Neural cell (in vitro differentiated cells): ENCODE results near the gene TTK. TPM values are rescaled to one million over a fixed set of nuclear protein-coding genes. Genes with fewer than 3 reads are reported as not detected.

Source experiments
- H2AFZ ChIP-seq: fragments of 200-600, 300-800 bp; sonication (generic), shearing (Covaris generic); 2 replicates; pipeline ENCODE4 v1.6.0; 2014; ENCODE audit warnings: low read depth, mild to moderate bottlenecking, antibody characterized with exemption, low read length, moderate library complexity
- H3F3A ChIP-seq: fragments of 200-600 bp; shearing (Covaris generic); 2 replicates; pipeline ENCODE4 v1.6.1; 2016; ENCODE audit warnings: mild to moderate bottlenecking, moderate library complexity, mixed read lengths, antibody characterized with exemption, low read length; ENCODE audit not compliant: insufficient read depth, poor library complexity, severe bottlenecking
- H3K27ac ChIP-seq: fragments of 200-600, 300-800 bp; sonication (generic), shearing (Covaris generic); 2 replicates; pipeline ENCODE4 v1.5.1; 2014; ENCODE audit warnings: mild to moderate bottlenecking, low read length, moderate library complexity
- H3K27me3 ChIP-seq: fragments of 300-800, 200-600 bp; sonication (generic), shearing (Covaris generic); 2 replicates; pipeline ENCODE4 v1.6.0; 2014; ENCODE audit warnings: mild to moderate bottlenecking, low read depth, low read length, moderate library complexity; ENCODE audit not compliant: insufficient read depth
- H3K36me3 ChIP-seq: fragments of 300-800, 200-600 bp; sonication (generic), shearing (Covaris generic); 2 replicates; pipeline ENCODE4 v1.5.1; 2014; ENCODE audit warnings: mild to moderate bottlenecking, antibody characterized with exemption, low read length, moderate library complexity; ENCODE audit not compliant: insufficient read depth
- H3K4me2 ChIP-seq: fragments of 300-800, 200-600 bp; sonication (generic), shearing (Covaris generic); 2 replicates; pipeline ENCODE4 v1.6.0; 2014; ENCODE audit warnings: mild to moderate bottlenecking, low read length
- H3K4me3 ChIP-seq: fragments of 300-800, 200-600 bp; sonication (generic), shearing (Covaris generic); 2 replicates; pipeline ENCODE4 v1.5.1; 2014; ENCODE audit warnings: mild to moderate bottlenecking, low read length, moderate library complexity
- H3K79me2 ChIP-seq: fragments of 200-600 bp; shearing (Covaris generic); replicated peaks from 2 replicates; pipeline ENCODE4 v1.6.0; 2014; ENCODE audit warnings: mild to moderate bottlenecking, low read length, moderate library complexity; ENCODE audit not compliant: insufficient read depth
- H3K9ac ChIP-seq: fragments of 300-800, 200-600 bp; sonication (generic), shearing (Covaris generic); 2 replicates; pipeline ENCODE4 v1.6.1; 2016; ENCODE audit warnings: mild to moderate bottlenecking, low read length, mixed read lengths
- H3K9me2 ChIP-seq: fragments of 200-600 bp; shearing (Covaris generic); 2 replicates; pipeline ENCODE4 v1.6.1; 2016; ENCODE audit warnings: mild to moderate bottlenecking, low read length, mixed read lengths; ENCODE audit not compliant: insufficient read depth
- H3K9me3 ChIP-seq: fragments of 200-600, 300-800 bp; sonication (generic), shearing (Covaris generic); 2 replicates; pipeline ENCODE4 v1.6.1; 2016; ENCODE audit warnings: mild to moderate bottlenecking, mixed run types, low read length, moderate library complexity, mixed read lengths
- H4K20me1 ChIP-seq: fragments of 200-600 bp; shearing (Covaris generic); 2 replicates; pipeline ENCODE4 v1.6.1; 2016; ENCODE audit warnings: mild to moderate bottlenecking, mixed run types; ENCODE audit not compliant: insufficient read depth
- CTCF ChIP-seq: fragments of 450-650 bp; IDR thresholded peaks from 2 replicates; pipeline ENCODE4 v1.5.1; 2014; ENCODE audit warnings: antibody characterized with exemption, mild to moderate bottlenecking, moderate library complexity; ENCODE audit not compliant: poor library complexity, severe bottlenecking
- EP300 ChIP-seq: fragments of 450-650 bp; conservative IDR thresholded peaks from 2 replicates; pipeline ENCODE4 v1.6.1; 2014; ENCODE audit warnings: antibody characterized with exemption, mild to moderate bottlenecking, moderate library complexity; ENCODE audit not compliant: poor library complexity, severe bottlenecking
- EZH2 ChIP-seq: fragments of 200-600, 300-800 bp; shearing (Covaris generic), sonication (generic); IDR thresholded peaks from 2 replicates; pipeline ENCODE4 v1.6.1; 2014; ENCODE audit warnings: antibody characterized with exemption, low read length, borderline replicate concordance, mild to moderate bottlenecking; ENCODE audit not compliant: insufficient read depth, poor library complexity, severe bottlenecking
- MXI1 ChIP-seq: fragments of 450-650 bp; conservative IDR thresholded peaks from 2 replicates; pipeline ENCODE4 v1.6.1; 2014; ENCODE audit warnings: antibody characterized with exemption, mild to moderate bottlenecking; ENCODE audit not compliant: poor library complexity, severe bottlenecking
- POLR2AphosphoS5 ChIP-seq: IDR thresholded peaks from 2 replicates; pipeline ENCODE4 v1.6.1; 2012
- RAD21 ChIP-seq: fragments of 450-650 bp; conservative IDR thresholded peaks from 2 replicates; pipeline ENCODE4 v1.6.1; 2014; ENCODE audit warnings: antibody characterized with exemption, mild to moderate bottlenecking, moderate library complexity
- REST ChIP-seq: IDR thresholded peaks from 2 replicates; pipeline ENCODE4 v1.6.1; 2012; ENCODE audit warnings: borderline replicate concordance
- SMC3 ChIP-seq: fragments of 450-650 bp; conservative IDR thresholded peaks from 2 replicates; pipeline ENCODE4 v1.6.1; 2014; ENCODE audit warnings: antibody characterized with exemption, mild to moderate bottlenecking, moderate library complexity; ENCODE audit not compliant: poor library complexity
- TAF1 ChIP-seq: IDR thresholded peaks from 2 replicates; pipeline ENCODE4 v1.6.1; 2012; ENCODE audit warnings: low read depth
- polyA minus RNA-seq: library from RNA; depleted of rRNA, polyadenylated mRNA; stranded (reverse); fragments of >200 nt; gene quantifications from 2 replicates; pipeline ENCODE4 v1.2.3, GENCODE V29; 2014
- polyA plus RNA-seq: library from polyadenylated mRNA; depleted of rRNA; stranded (reverse); fragments of >200 nt; gene quantifications from 2 replicates; pipeline ENCODE4 v1.2.3, GENCODE V29; 2014

Gene TTK
- polyA plus RNA-seq (1.2 and 1.5 TPM in 2 replicates), polyA minus RNA-seq (3.0 and 3.2 TPM in 2 replicates)

DNA sequence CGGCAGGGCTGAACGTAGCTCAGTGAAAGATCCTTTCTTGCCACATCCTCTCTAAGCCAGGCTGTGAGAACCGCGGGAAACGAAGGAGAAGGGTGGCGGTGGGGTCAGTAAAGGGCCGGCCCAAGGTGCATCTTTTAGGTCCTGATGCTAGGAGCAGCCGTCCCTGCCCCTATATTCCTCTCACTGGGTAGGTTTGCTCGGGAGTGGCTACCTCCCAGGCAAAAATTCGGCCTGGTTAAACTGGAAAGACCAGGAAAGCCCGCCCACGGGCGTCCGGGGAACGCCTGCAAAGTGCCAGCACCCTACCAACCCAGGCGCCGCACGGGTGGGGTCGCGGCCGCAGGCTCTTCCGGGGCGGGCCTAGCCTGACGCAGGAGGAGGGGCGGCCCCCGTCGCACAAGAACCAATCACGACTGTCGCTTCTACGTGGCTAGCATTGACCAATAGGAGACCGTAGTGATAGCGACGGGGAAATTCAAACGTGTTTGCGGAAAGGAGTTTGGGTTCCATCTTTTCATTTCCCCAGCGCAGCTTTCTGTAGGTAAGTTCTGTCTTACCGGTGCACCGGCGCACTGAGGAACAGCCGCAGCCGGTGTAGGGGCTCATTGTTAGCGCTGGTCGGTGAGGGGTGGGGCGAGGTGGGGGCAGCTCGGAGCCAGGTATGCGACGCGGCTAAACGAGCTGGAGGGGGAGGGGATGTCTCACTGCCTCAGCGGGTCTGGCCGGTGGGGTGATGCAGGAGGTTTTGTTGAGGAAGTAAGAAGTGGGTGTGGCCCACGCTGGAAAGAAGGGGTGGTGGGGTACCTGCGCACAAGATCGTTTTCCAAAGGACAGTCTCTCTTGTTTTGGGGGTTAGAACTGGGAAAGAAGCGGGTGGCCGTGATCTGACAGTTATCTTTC, at the start of gene TTK:
TTK (plus strand) TSS at position 477 of the 900 bp plus-strand sequence. CDS start 1,195 bp downstream, outside the sequence.
- H3K4me3 ChIP-seq = peak within 1 kb of the TSS; percentile 75
- H3F3A ChIP-seq = no peaks in the 10 kb centered on the region
- no peaks in the 10 kb centered on the region for H3K9me3 ChIP-seq
- H3K9me2 ChIP-seq = no peaks in the 10 kb centered on the region
- H3K4me2 ChIP-seq = peak within 1 kb of the TSS; percentile 96
- H3K36me3 ChIP-seq = no peaks in the 10 kb centered on the region
- peak; percentile 97 for TF ChIP-seq MXI1
- TF ChIP-seq RAD21 = peak; percentile 48
- TF ChIP-seq EZH2 = no peak
- TF ChIP-seq POLR2AphosphoS5 = peak; percentile 88
- no peak for TF ChIP-seq REST
- no peak for TF ChIP-seq CTCF
- TF ChIP-seq TAF1 = no peak
- TF ChIP-seq EP300 = peak; percentile 38
- peak; percentile 51 for TF ChIP-seq SMC3
- H3K27me3 ChIP-seq = no peaks in the 10 kb centered on the region
- peak within 1 kb of the TSS; percentile 90 for H3K27ac ChIP-seq
- peaks cover 16% of the 10 kb centered on the region for H3K79me2 ChIP-seq
- H2AFZ ChIP-seq = peak within 1 kb of the TSS; percentile 95
- H3K9ac ChIP-seq = peak within 1 kb of the TSS; percentile 86
- H4K20me1 ChIP-seq = no peaks in the 10 kb centered on the region

- H3K27me3 ChIP-seq = no peaks in the 10 kb centered on the region
- no peaks in the 10 kb centered on the region for H3K79me2 ChIP-seq
- no peaks in the 10 kb centered on the region for H3F3A ChIP-seq
- no peak overlapping the region for H3K27ac ChIP-seq
- H3K9ac ChIP-seq = no peak overlapping the region
- H2AFZ ChIP-seq = no peak overlapping the region
- no peak overlapping the region for H3K4me3 ChIP-seq
- H3K36me3 ChIP-seq = no peaks in the 10 kb centered on the region
- H3K9me3 ChIP-seq = no peaks in the 10 kb centered on the region
- H3K9me2 ChIP-seq = no peaks in the 10 kb centered on the region
- H3K4me2 ChIP-seq = no peak overlapping the region
- TF ChIP-seq POLR2AphosphoS5 (no peak), EZH2 (no peak), MXI1 (no peak), CTCF (no peak), EP300 (no peak), TAF1 (no peak), RAD21 (no peak), REST (no peak), SMC3 (no peak)
- H4K20me1 ChIP-seq = no peaks in the 10 kb centered on the region
Observed at GRCh38 chr6:79954849-79955248, 49.6 kb upstream of the TTK start.
